HG03575 (cell line): ENCODE data around the gene VEGFA.

ENCODE experiments used
- ATAC-seq: cut with Tn5 transposase; IDR thresholded peaks from one replicate; pipeline ENCODE4 v1.9.1; 2021; ENCODE audit not compliant: unreplicated experiment, insufficient number of reproducible peaks, low FRiP score; ENCODE audit errors: extremely low read depth

The VEGFA gene

GRCh38 chr6:43769526-43770371 is at the start of gene VEGFA:
TSS of gene VEGFA (plus strand) at chr6:43770211.
- ATAC-seq, result peak; percentile 40

- no peak for ATAC-seq
Measured at GRCh38 chr6:43720999-43721398, 49.0 kb upstream of the VEGFA start.

GRCh38 chr6:43722920-43723545 is 47.0 kb upstream of the VEGFA start:
- no peak for ATAC-seq

- no peak for ATAC-seq
Measured at GRCh38 chr6:43723737-43724295, 46.2 kb upstream of the VEGFA start.

GRCh38 chr6:43724354-43724753 is 45.7 kb upstream of the VEGFA start:
- ATAC-seq, result no peak

GRCh38 chr6:43724914-43725642 is 44.9 kb upstream of the VEGFA start:
- ATAC-seq, result no peak

GRCh38 chr6:43725643-43726580 is 44.1 kb upstream of the VEGFA start:
- no peak for ATAC-seq

- no peak for ATAC-seq
Measured at GRCh38 chr6:43727634-43728033, 42.4 kb upstream of the VEGFA start.

- no peak for ATAC-seq
Measured at GRCh38 chr6:43728586-43728985, 41.4 kb upstream of the VEGFA start.

GRCh38 chr6:43729537-43729936 is 40.5 kb upstream of the VEGFA start:
- ATAC-seq, result no peak

GRCh38 chr6:43730634-43731033 is 39.4 kb upstream of the VEGFA start:
- no peak for ATAC-seq

- no peak for ATAC-seq
Measured at GRCh38 chr6:43733471-43734293, 36.3 kb upstream of the VEGFA start.

- no peak for ATAC-seq
Measured at GRCh38 chr6:43734294-43734665, 35.7 kb upstream of the VEGFA start.

- no peak for ATAC-seq
Measured at GRCh38 chr6:43735642-43736199, 34.3 kb upstream of the VEGFA start.

- ATAC-seq, result no peak
Measured at GRCh38 chr6:43736211-43736786, 33.7 kb upstream of the VEGFA start.

- ATAC-seq, result no peak
Measured at GRCh38 chr6:43736844-43737243, 33.2 kb upstream of the VEGFA start.
